LNCAP (cell line): Measurements from ENCODE around the gene PTPRN2.

ENCODE experiments used
- TF ChIP-seq, protein P1 (sequence below): fragments of 450-650 bp; IDR thresholded peaks from 2 replicates; pipeline ENCODE4 v1.5.1; 2017; ENCODE audit warnings: mild to moderate bottlenecking

The PTPRN2 gene

DNA sequence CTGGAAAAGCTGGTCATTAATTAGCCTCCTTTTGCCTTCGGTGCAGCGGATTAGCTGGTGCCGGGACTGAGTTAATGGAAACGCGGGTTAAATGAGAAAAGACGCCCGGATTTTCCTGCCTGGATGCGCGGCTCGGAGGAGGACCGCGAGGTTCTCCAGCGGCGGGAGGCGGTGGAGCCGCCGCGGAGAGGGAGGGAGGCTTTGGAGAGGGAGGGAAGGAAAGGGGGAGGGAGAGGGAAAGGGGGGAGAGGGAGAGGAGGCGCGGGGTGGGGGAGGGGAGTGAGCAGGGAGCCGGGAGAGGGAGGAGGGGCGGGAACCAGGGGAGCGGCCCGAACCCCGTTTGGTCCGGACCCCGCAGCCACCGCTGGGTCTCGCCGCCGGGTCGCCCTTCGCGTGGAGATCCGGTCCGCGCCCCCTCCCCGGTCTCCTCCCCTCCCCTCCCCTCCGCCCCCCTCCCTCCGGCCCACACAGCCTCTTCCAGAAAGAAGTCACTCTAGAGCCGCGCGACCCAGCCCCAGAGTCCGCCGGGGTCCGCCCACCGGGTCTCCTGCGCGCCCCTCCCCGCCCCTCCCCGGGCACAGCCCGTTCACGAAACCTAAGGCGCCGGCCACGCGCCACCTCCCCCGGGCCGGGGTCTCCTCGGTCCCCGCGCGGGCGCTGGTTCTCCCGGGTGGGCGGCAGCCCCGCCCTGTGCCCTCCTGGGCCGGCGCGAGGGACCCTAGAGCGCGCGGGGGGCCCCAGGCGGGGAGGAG, 903.3 kb downstream of the PTPRN2 start:
- TF ChIP-seq, protein P1, sequence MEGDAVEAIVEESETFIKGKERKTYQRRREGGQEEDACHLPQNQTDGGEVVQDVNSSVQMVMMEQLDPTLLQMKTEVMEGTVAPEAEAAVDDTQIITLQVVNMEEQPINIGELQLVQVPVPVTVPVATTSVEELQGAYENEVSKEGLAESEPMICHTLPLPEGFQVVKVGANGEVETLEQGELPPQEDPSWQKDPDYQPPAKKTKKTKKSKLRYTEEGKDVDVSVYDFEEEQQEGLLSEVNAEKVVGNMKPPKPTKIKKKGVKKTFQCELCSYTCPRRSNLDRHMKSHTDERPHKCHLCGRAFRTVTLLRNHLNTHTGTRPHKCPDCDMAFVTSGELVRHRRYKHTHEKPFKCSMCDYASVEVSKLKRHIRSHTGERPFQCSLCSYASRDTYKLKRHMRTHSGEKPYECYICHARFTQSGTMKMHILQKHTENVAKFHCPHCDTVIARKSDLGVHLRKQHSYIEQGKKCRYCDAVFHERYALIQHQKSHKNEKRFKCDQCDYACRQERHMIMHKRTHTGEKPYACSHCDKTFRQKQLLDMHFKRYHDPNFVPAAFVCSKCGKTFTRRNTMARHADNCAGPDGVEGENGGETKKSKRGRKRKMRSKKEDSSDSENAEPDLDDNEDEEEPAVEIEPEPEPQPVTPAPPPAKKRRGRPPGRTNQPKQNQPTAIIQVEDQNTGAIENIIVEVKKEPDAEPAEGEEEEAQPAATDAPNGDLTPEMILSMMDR: no peak

DNA sequence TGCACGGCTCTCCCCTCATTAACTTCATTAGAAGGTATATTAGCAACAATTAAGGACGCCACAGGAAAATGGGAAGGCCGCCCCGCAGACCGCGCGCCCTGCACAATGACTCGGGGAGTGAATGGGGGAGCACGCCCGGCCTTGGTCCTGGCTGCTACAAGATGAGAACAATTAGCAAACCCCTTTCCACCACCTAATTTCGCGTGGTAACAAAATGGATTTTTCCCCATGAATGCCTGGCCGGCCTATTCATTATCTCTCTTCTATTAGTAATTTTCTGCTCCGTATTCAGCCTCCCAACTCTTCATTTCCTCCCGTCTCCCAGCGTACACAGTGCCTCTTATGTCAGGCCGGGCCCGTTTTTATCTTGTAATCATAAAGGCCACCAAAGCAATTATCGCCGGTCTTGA, 903.9 kb downstream of the PTPRN2 start:
- TF ChIP-seq, protein P1: no peak

DNA sequence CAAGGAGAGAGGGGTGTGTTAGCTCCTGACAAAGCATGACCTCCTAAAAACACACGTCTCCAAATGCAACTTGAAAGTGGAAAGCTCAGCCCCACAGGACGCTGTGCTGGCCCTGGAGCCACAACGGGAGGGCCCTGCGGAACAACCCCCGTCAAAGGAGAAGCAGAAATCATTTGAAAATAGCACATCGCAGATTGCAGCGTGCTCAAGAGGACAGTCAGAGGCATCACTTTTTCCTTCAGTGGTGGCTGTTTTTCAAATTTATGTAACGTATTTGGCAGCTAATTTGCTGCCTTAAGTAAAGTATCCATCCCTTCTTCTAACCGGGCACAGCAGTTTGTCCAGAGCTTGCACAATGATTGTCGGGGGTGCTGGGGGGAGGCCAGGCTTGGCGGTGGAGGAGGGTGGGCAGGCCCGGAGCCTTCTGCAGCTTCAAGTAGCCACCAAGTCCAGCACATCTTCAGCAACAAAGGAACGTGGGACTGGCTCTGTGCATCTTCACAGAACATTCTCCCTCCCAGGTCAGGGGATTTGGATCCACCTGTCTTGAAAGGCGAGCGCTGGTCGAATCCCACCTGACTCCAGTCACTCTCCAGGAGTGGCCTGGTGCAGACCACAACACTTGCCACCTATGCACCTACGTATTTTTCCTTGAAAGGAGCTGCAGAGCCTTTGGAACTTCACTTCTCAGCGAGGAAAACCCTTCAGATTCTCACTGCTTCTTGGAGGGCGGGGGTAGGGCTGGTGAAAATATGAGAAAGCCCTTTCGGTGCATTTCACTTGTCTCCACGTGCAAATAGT, 904.5 kb downstream of the PTPRN2 start:
- TF ChIP-seq, protein P1: no peak

DNA sequence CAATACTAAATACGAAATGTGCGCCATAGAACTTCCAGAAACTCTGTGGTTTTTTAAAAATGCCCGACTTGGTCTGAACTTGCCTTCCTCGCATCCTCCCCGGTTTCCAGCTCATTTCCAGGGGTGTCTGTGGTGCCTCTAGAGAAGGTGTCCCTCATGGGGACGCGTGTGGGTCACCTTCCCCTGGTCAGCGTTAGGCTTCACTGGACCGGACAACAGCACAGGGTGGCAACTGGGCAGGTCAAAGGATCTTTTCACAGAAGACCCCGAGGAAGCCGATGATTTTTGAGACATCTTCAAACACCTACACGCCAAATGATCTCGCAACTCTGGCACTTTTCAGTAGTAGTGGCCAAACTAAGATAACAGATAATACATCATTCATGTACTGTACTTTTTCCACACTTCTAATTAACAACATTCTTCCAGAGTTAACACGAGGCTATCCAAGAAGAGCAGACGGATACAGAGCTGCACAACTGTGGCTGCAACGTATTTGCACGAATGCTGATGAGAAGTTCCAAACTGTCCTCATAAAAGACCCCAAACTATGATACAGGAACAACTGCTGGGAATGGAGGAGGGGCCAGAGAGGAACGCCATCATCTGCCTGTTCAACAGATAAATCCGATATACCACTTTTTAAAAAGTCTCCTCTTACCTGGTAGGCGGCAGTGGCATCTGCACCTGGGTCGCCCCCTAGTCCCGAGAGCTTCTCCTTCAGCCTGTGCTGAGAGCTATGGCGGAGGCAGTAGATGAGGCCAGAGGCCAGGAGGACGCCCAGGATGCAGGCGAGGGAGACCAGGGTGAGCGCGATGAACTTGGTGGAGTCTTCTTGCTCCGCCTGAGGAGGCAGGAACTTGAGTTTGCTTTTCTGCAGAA, 905.3 kb downstream of the PTPRN2 start:
- TF ChIP-seq, protein P1: no peak

DNA sequence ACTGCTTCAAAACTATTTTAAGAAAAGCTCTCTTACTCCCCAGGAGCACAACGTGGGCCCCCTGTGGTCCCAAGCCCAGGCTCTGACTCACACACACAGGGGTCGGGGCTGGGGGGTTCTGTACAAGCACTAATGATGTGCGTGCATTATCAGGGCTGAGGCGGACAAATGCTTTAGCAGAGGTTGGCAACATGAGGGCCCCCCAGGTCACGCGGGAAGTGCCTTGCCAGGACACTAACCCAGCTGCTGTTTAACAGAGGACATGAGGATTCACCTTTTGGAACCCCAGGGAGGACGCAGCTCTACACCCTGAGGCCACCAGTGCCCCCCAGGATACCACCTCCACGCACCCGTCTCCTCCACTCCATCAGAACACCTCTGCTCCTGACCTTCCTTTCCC, 908.0 kb downstream of the PTPRN2 start:
- TF ChIP-seq, protein P1: no peak

DNA sequence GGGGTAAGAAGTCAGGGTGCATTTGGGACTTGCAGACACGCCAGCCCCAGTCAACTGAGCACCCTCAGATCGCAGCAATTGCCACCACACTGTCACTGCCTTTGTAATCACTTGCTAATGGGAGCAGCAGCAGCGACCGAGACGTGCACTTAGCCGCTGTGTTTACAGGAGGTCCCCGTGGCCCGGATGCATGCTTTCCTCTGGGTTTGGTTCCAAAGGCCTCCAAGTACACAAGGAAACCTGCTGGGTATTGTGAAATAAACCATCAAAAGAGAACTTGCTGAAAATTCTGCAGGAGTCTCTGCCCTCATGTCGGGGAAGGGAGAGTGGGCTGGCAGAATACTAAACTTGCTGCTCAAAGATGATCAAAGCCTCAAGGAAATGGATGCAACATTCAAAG, 909.1 kb downstream of the PTPRN2 start:
- TF ChIP-seq, protein P1: no peak

DNA sequence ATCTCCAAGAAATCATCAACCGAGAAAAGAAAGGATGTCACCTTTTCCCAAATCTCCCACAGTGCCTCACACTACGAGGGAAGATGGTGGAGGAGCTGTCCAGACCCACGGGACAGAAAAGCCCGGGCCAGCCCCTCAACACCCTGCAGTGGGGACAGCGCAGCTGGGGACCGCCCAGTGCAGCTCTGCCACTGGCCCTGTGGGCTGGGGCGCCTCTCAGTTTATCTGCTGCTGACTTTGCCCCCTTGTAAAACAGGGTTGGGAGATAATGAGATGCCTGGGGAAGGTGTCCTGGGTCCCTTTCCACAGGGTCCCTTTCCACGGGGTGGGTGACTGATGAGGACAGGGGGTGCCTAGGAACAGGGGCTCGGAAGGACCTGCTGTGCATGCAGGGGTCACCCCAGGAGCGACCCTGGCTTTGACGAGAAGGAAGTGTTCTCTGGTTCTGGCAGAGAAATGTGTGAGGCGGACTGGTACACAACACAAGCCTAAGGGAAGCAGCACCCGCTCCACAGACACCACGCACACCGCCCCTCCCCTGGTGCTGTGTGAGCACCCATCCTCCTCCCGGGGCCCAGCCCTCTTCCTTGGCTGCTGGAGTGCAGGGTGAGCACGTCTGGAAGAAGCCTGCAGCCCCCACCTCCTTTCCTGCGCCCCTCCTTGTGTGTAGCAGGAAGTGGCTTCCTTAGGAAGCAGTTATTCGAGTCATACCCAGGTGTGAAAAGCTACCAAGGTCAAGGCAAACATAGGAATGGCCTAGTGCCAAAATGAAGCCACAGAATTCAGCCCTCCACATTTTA, 911.0 kb downstream of the PTPRN2 start:
- TF ChIP-seq, protein P1: no peak
